HepG2 (cell line): ENCODE data around the gene DNAJC5. TPM values are rescaled to one million over a fixed set of nuclear protein-coding genes. Genes with fewer than 3 reads are reported as not detected.

Experiments
- ATRX ChIP-seq: sonication (generic); formaldehyde crosslinking; IDR thresholded peaks from 2 replicates; pipeline ENCODE4 v1.4.0; 2020; ENCODE audit warnings: missing genetic modification reagents, borderline replicate concordance
- ERF ChIP-seq: IDR thresholded peaks from 2 replicates; pipeline ENCODE4 v1.6.1; 2018; ENCODE audit warnings: missing biosample characterization, missing genetic modification reagents
- HOXD1 ChIP-seq: sonication (generic); formaldehyde crosslinking; IDR thresholded peaks from 2 replicates; pipeline ENCODE4 v1.5.0; 2020; ENCODE audit warnings: missing genetic modification reagents
- NBN ChIP-seq: fragments of 450-650 bp; conservative IDR thresholded peaks from 2 replicates; pipeline ENCODE4 v1.6.1; 2017
- NR1H2 ChIP-seq: sonication (generic); formaldehyde crosslinking; IDR thresholded peaks from 2 replicates; pipeline ENCODE4 v1.8.1; 2022; ENCODE audit warnings: low read depth, missing genetic modification reagents, borderline replicate concordance
- REL ChIP-seq: sonication (generic); formaldehyde crosslinking; conservative IDR thresholded peaks from 2 replicates; pipeline ENCODE4 v1.8.0; 2022; ENCODE audit warnings: mild to moderate bottlenecking, missing genetic modification reagents, moderate library complexity
- RFXAP ChIP-seq: sonication (generic); formaldehyde crosslinking; IDR thresholded peaks from 2 replicates; pipeline ENCODE4 v1.4.0; 2020; ENCODE audit warnings: missing genetic modification reagents, borderline replicate concordance
- TEAD3 ChIP-seq: optimal IDR thresholded peaks from 2 replicates; pipeline ENCODE3; 2016; ENCODE audit warnings: borderline replicate concordance
- ZFP36 ChIP-seq: fragments of 150-350 bp; IDR thresholded peaks from 2 replicates; pipeline ENCODE4 v1.6.1; 2018; ENCODE audit warnings: borderline replicate concordance, low read length, low read depth; ENCODE audit not compliant: partially characterized antibody
- ZFP82 ChIP-seq: sonication (generic); formaldehyde crosslinking; IDR thresholded peaks from 2 replicates; pipeline ENCODE4 v1.5.1; 2020; ENCODE audit warnings: mild to moderate bottlenecking, missing genetic modification reagents, borderline replicate concordance
- ZFX ChIP-seq: sonication (generic); formaldehyde crosslinking; IDR thresholded peaks from 2 replicates; pipeline ENCODE4 v1.4.0; 2020; ENCODE audit warnings: mild to moderate bottlenecking, low read depth, missing genetic modification reagents, moderate library complexity
- ZNF10 ChIP-seq: sonication (generic); formaldehyde crosslinking; IDR thresholded peaks from 2 replicates; pipeline ENCODE4 v1.4.0; 2020; ENCODE audit warnings: mild to moderate bottlenecking, low read depth, missing genetic modification reagents, borderline replicate concordance
- ZNF224 ChIP-seq: sonication (generic); formaldehyde crosslinking; IDR thresholded peaks from 2 replicates; pipeline ENCODE4 v1.5.0; 2020; ENCODE audit warnings: mild to moderate bottlenecking, missing genetic modification reagents
- ZNF235 ChIP-seq: sonication (generic); formaldehyde crosslinking; IDR thresholded peaks from 2 replicates; pipeline ENCODE4 v1.8.1; 2023; ENCODE audit warnings: mild to moderate bottlenecking, missing genetic modification reagents, borderline replicate concordance
- ZNF510 ChIP-seq: sonication (generic); formaldehyde crosslinking; IDR thresholded peaks from 2 replicates; pipeline ENCODE4 v1.4.0; 2020; ENCODE audit warnings: low read depth, mild to moderate bottlenecking, missing genetic modification reagents
- ZNF558 ChIP-seq: sonication (generic); formaldehyde crosslinking; IDR thresholded peaks from 2 replicates; pipeline ENCODE4 v1.9.0; 2022; ENCODE audit warnings: mild to moderate bottlenecking, missing genetic modification reagents, borderline replicate concordance
- ZNF747 ChIP-seq: sonication (generic); formaldehyde crosslinking; IDR thresholded peaks from 2 replicates; pipeline ENCODE4 v1.8.1; 2023; ENCODE audit warnings: missing genetic modification reagents, mild to moderate bottlenecking, borderline replicate concordance
- ZNF788 ChIP-seq: sonication (generic); formaldehyde crosslinking; IDR thresholded peaks from 2 replicates; pipeline ENCODE4 v1.5.0; 2020; ENCODE audit warnings: mild to moderate bottlenecking, missing genetic modification reagents, borderline replicate concordance
- ZNF839 ChIP-seq: sonication (generic); formaldehyde crosslinking; IDR thresholded peaks from 2 replicates; pipeline ENCODE4 v1.4.0; 2020; ENCODE audit warnings: missing genetic modification reagents, mild to moderate bottlenecking, borderline replicate concordance
- ZNF878 ChIP-seq: sonication (generic); formaldehyde crosslinking; IDR thresholded peaks from 2 replicates; pipeline ENCODE4 v1.8.1; 2023; ENCODE audit warnings: mild to moderate bottlenecking, missing genetic modification reagents, moderate library complexity
- ZSCAN9 ChIP-seq: IDR thresholded peaks from 2 replicates; pipeline ENCODE4 v1.6.1; 2016; ENCODE audit warnings: borderline replicate concordance
- polyA plus RNA-seq, 8 experiments: library from polyadenylated mRNA; depleted of rRNA in 3 of 8; stranded (reverse) in 7 of 8; unstranded in 1 of 8; fragments of >200 nt; fragmentation: Illumina TruSeq in 4 of 8; extraction: Trizol in 4 of 8; gene quantifications; 2 replicates each; pipeline versions ENCODE4 v1.2.1 to v1.2.3, GENCODE V29; 2011 to 2016; ENCODE audit warnings: low read depth in 4 of 8, missing spikeins in 1 of 8, mixed read lengths in 1 of 8; ENCODE audit not compliant: insufficient read depth in 1 of 8
- total RNA-seq, 5 experiments: library from RNA; depleted of rRNA; stranded (reverse); fragments of >200 nt; fragmentation: Illumina TruSeq; extraction: Trizol; gene quantifications; 2 replicates each; pipeline ENCODE4 v1.2.3, GENCODE V29; 2016; ENCODE audit warnings: low read depth in 1 of 5
- TF ChIP-seq, protein P1 (sequence below): sonication (generic); formaldehyde crosslinking; IDR thresholded peaks from 2 replicates; pipeline ENCODE4 v1.5.1; 2020; ENCODE audit warnings: missing genetic modification reagents, mild to moderate bottlenecking, borderline replicate concordance
- TF ChIP-seq, protein P2 (sequence below): sonication (generic); formaldehyde crosslinking; IDR thresholded peaks from 2 replicates; pipeline ENCODE4 v1.5.1; 2020; ENCODE audit warnings: mild to moderate bottlenecking, missing genetic modification reagents, borderline replicate concordance
- TF ChIP-seq, protein P3 (sequence below): IDR thresholded peaks from 2 replicates; pipeline ENCODE4 v1.6.1; 2012; ENCODE audit warnings: low read depth, low read length, improper control_type of control experiment

Gene DNAJC5
- total and polyA plus RNA-seq, 2 of the 13 experiments (the other 11 are each of a cell fraction or from before 2014, with no cell fraction given): 42.8 to 64.5 TPM

DNA sequence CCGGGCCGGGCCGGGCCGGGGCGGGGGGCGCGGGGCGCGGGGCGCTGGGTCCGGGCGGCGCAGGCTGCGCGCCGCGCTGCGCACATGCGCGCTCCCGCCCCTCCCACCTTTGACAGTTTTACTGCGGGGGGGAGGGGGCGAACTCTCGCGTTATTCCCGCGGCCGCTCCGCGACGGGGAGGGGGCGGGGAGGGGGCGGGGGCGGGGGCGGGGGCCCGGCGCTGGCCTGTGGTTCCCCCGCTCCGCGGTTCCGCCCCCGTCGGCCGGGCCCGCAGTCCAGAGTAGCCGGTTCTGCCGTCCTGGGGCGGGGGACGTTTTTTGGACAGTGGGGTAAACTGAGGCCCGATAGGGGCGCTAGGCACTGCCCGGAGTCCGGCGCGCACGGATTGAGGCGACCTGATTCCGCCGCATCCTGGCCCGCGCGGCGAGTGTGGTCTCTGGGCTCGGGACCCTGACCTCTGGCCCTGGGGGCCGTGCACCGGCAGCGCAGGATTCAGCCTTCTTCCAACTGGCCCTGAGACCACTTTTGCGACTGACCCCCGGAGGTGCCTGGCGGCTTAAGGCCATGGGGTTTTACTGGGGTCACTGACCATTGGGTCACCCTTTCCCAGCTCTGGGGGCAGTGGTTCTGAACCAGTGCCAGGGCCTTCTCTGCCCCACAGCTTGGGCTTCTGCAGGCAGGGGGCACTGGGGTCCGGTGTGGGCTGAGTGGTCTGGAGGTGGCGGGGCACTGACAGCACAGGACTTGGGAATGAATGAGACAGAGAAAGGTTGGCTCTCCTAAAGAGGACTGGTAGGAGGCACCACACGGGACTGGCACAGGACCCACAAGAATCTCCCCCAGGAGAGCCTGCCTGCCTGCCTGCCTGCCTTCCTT is 75.2 kb downstream of the DNAJC5 start, which contains the start of gene ZNF512B (continued):
- 0 out of 2 replicates have a peak, but pooled peaks have one; percentile 74 for TF ChIP-seq ZNF839 (CRISPR knock-in tag)
- TF ChIP-seq RFXAP: no peak
- no peak; the same call in 1 of the 2 replicates for TF ChIP-seq ZNF235 (CRISPR knock-in tag)
- TF ChIP-seq ZNF788: no peak; the same call in 1 of the 2 replicates
- TF ChIP-seq ZNF747 (CRISPR knock-in tag): peak; percentile 78; the same call in 1 of the 2 replicates
- 0 out of 2 replicates have a peak, but pooled peaks have one; percentile 39 for TF ChIP-seq ZFP82 (CRISPR knock-in tag)
- no peak for TF ChIP-seq ZNF224
- TF ChIP-seq, protein P1, sequence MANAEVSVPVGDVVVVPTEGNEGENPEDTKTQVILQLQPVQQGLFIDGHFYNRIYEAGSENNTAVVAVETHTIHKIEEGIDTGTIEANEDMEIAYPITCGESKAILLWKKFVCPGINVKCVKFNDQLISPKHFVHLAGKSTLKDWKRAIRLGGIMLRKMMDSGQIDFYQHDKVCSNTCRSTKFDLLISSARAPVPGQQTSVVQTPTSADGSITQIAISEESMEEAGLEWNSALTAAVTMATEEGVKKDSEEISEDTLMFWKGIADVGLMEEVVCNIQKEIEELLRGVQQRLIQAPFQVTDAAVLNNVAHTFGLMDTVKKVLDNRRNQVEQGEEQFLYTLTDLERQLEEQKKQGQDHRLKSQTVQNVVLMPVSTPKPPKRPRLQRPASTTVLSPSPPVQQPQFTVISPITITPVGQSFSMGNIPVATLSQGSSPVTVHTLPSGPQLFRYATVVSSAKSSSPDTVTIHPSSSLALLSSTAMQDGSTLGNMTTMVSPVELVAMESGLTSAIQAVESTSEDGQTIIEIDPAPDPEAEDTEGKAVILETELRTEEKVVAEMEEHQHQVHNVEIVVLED (CRISPR knock-in tag): peak; percentile 24; the same call in 1 of the 2 replicates
- TF ChIP-seq ZSCAN9: no peak
- no peak for TF ChIP-seq HOXD1 (CRISPR knock-in tag)
- TF ChIP-seq NBN: no peak
- TF ChIP-seq ZNF558 (CRISPR knock-in tag): no peak
- TF ChIP-seq ATRX (CRISPR knock-in tag): no peak
- TF ChIP-seq, protein P2, sequence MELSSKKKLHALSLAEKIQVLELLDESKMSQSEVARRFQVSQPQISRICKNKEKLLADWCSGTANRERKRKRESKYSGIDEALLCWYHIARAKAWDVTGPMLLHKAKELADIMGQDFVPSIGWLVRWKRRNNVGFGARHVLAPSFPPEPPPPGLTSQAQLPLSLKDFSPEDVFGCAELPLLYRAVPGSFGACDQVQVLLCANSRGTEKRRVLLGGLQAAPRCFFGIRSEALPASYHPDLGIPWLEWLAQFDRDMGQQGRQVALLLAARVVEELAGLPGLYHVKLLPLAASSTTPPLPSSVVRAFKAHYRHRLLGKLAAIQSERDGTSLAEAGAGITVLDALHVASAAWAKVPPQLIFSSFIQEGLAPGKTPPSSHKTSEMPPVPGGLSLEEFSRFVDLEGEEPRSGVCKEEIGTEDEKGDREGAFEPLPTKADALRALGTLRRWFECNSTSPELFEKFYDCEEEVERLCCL (CRISPR knock-in tag): no peak
- no peak for TF ChIP-seq REL (CRISPR knock-in tag)
- TF ChIP-seq ZNF510: 0 out of 2 replicates have a peak, but pooled peaks have one; percentile 53
- TF ChIP-seq, protein P3, sequence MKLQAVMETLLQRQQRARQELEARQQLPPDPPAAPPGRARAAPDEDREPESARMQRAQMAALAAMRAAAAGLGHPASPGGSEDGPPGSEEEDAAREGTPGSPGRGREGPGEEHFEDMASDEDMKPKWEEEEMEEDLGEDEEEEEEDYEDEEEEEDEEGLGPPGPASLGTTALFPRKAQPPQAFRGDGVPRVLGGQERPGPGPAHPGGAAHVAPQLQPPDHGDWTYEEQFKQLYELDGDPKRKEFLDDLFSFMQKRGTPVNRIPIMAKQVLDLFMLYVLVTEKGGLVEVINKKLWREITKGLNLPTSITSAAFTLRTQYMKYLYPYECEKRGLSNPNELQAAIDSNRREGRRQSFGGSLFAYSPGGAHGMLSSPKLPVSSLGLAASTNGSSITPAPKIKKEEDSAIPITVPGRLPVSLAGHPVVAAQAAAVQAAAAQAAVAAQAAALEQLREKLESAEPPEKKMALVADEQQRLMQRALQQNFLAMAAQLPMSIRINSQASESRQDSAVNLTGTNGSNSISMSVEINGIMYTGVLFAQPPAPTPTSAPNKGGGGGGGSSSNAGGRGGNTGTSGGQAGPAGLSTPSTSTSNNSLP: no peak
- peak; percentile 73 for TF ChIP-seq ZFX (CRISPR knock-in tag)
- TF ChIP-seq ZNF878 (CRISPR knock-in tag): no peak
- TF ChIP-seq ZFP36: no peak
- TF ChIP-seq TEAD3: no peak
- TF ChIP-seq NR1H2 (CRISPR knock-in tag): no peak
- no peak for TF ChIP-seq ZNF10 (CRISPR knock-in tag)
- 0 out of 2 replicates have a peak, but pooled peaks have one; percentile 58 for TF ChIP-seq ERF (CRISPR knock-in tag)
